ENCODE measurements around the gene FAM200B.

Gene FAM200B

GRCh38 chr4:15681067-15681371 is 608 bp upstream of the FAM200B start:
- Mint-ChIP-seq H3K36me3 (peaks cover 6% of the 10 kb centered on the region), H3K27me3 (peaks cover 2% of the 10 kb centered on the region), H3K4me3 (peak overlapping the region; percentile 98), H3K27ac (peak overlapping the region; percentile 99), H3K9me3 (no peaks in the 10 kb centered on the region), H3K4me1 (peaks cover 38% of the 10 kb centered on the region)

DNA sequence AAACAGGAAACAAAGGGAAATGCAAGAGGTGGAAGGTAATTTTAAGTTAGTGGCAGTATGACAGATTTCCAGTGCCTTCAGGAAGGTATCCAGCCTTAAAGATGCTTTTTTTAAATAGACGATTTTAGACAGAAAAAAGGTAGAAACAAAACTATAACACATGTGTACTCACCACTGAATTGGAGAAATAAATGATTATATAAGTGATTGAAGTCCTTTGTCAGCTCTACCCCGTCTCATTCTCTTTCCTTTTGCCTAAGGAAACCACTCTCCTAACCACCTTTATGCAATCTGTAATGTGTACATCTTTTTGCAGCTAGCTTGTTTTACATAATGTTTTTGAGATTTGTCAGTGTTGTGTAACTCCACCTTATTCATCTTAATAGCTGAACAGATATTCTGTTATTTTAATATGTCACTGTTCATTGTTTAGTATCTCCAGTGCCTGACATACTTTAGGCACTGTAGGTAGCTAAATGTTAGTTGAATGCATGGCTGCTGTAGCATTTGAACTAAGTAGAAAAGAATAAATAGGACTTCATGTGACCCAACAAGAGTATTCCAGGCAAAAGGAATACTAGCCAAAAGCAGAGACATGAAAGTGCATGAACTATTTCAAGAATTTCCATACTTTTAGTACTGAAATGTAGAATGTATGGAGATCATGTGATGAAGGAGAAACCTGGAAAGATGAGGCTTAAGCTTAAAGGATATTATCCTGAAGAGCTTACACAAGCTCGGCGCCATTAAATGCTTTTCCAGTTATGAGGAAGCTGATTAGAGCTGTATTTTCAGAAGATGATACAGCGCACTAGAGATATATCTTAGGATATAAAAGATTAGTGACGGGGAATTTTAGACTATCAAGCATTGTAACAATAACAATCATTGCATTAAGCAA is 865 bp downstream of the FAM200B start:
- Mint-ChIP-seq H3K27me3 (peaks cover 2% of the 10 kb centered on the region), H3K27ac (peak overlapping the region; percentile 99), H3K4me3 (peak overlapping the region; percentile 98), H3K4me1 (peaks cover 42% of the 10 kb centered on the region), H3K36me3 (peaks cover 10% of the 10 kb centered on the region), H3K9me3 (no peaks in the 10 kb centered on the region)

DNA sequence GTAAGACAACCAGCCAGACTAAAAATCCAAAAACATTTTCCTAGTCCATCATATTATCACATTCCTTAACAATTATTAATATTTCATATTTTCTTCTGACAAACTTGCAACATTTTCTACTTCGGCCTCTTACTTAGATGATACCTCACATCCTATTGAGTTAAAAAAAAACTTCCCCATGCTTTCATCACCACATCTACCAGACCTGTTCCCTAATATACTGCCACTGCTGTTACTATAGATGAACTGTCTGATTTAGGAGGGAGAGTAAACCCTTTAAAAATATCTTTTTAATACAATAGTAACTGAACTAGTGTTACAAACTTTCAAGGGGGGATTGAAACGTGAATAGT is 1.5 kb downstream of the FAM200B start:
- H3K4me3 Mint-ChIP-seq = peak overlapping the region; percentile 8

GRCh38 chr4:15684498-15684897 is 2.9 kb downstream of the FAM200B start:
- Mint-ChIP-seq H3K9me3 (no peaks in the 10 kb centered on the region), H3K27ac (no peak overlapping the region), H3K4me1 (peaks cover 42% of the 10 kb centered on the region), H3K36me3 (peaks cover 10% of the 10 kb centered on the region), H3K27me3 (no peaks in the 10 kb centered on the region), H3K4me3 (no peak overlapping the region)

More for the DNA sequence above, 1.5 kb downstream of the FAM200B start:
- no peaks in the 10 kb centered on the region for H3K9me3 Mint-ChIP-seq
- H3K4me1 Mint-ChIP-seq = peaks cover 42% of the 10 kb centered on the region
- H3K36me3 Mint-ChIP-seq = peaks cover 10% of the 10 kb centered on the region
- H3K27ac Mint-ChIP-seq = no peak overlapping the region
- peaks cover 2% of the 10 kb centered on the region for H3K27me3 Mint-ChIP-seq

DNA sequence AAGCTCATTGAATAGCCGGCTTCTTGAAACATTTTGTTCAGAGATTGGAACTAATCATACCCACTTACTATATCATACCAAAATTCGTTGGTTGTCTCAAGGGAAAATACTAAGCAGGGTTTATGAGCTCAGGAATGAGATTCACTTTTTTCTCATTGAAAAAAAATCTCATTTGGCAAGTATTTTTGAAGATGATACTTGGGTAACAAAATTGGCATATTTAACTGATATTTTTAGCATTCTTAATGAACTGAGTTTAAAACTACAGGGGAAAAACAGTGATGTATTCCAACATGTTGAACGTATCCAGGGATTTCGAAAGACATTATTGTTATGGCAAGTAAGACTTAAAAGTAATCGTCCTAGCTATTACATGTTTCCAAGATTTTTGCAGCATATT is 6.4 kb downstream of the FAM200B start:
- Mint-ChIP-seq H3K4me3 (no peak overlapping the region), H3K9me3 (no peaks in the 10 kb centered on the region), H3K36me3 (peaks cover 10% of the 10 kb centered on the region), H3K27ac (no peak overlapping the region), H3K4me1 (peaks cover 31% of the 10 kb centered on the region), H3K27me3 (no peaks in the 10 kb centered on the region)

DNA sequence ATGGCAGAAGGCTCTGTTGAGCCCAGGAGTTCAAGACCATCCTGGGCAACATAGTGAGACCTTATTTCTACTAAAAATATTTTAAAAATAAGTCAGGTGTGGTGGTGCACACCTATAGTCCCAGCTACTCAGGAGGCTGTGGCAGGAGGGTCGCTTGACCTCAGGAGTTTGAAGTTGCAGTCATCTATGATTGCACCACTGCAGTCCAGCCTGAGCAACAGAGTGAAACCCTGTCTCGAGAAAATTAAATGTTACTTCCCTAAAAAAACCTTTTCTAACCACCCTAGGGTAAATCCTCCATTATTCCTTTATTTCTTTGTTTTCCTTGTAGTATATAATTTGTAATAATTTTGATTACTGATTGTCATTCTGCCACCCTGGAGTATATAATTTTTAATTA is 7.9 kb downstream of the FAM200B start:
- H3K4me3 Mint-ChIP-seq = no peak overlapping the region
- no peak overlapping the region for H3K27ac Mint-ChIP-seq
- H3K27me3 Mint-ChIP-seq = no peaks in the 10 kb centered on the region
- H3K36me3 Mint-ChIP-seq = peaks cover 10% of the 10 kb centered on the region
- peaks cover 17% of the 10 kb centered on the region for H3K4me1 Mint-ChIP-seq
- H3K9me3 Mint-ChIP-seq = no peaks in the 10 kb centered on the region

DNA sequence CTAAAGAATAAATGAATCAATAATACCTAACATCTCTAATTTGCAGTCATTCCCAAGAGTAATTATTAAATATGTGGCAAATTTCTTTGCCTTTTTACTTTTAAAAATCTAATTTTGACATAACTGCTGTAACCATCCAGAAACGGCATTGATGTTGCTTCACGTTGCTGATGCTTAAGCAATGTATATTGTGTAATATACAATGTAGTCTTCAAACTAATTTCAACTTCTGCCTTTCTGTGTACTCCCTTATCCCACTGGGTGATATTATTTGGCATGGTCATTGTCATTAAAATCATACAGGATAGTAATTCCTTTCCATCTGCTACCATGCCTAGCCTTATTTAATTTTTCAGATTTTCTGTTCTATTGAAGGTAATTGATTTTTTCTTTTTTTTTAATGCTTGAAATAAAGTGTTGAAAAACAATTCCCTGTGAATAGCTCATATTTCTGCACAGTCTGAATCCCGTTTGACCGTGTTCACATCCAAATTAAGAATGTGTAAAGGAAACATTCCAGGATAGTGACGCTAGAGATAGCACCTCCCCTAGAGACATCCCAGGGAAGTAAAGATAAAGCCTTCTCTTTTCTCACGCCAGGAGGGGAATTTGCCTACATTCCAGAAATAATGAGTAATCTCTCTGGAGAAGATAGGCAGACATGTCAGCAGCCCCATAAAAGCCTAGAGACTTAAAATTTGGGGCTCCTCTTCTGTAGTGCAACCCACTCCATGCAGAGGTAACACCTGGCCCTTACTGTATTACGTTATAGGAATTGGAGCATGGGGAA is 8.6 kb downstream of the FAM200B start:
- no peaks in the 10 kb centered on the region for H3K9me3 Mint-ChIP-seq
- peaks cover 6% of the 10 kb centered on the region for H3K36me3 Mint-ChIP-seq
- H3K4me1 Mint-ChIP-seq = peaks cover 10% of the 10 kb centered on the region
- peak overlapping the region; percentile 41 for H3K27ac Mint-ChIP-seq
- no peaks in the 10 kb centered on the region for H3K27me3 Mint-ChIP-seq
- H3K4me3 Mint-ChIP-seq = no peak overlapping the region

GRCh38 chr4:15691346-15692135 is 9.9 kb downstream of the FAM200B start:
- H3K27me3 Mint-ChIP-seq = no peaks in the 10 kb centered on the region
- H3K4me3 Mint-ChIP-seq = no peak overlapping the region
- H3K9me3 Mint-ChIP-seq = no peaks in the 10 kb centered on the region
- no peaks in the 10 kb centered on the region for H3K4me1 Mint-ChIP-seq
- no peaks in the 10 kb centered on the region for H3K36me3 Mint-ChIP-seq
- no peak overlapping the region for H3K27ac Mint-ChIP-seq

DNA sequence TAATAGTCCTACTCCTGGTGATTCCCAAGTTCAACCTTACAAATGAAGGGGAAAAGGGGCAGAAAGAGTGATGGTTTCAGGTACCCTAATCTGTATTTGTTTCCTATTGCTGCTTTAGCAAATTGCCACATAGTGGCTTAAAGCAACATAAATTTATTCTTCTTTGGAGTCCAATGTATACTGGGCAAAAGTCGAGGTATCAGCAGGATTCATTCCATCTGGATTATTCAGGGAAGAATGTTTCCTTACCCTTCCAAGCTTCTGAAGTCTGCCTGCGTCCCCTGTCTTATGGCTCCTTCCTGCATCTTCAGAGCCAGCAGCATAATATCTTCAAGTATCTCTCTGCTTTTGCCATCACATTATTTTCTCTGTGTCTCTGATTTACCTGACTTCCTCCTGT is 11.0 kb downstream of the FAM200B start:
- Mint-ChIP-seq H3K27ac (peak overlapping the region; percentile 9), H3K27me3 (peaks cover 4% of the 10 kb centered on the region), H3K9me3 (no peaks in the 10 kb centered on the region), H3K4me1 (peaks cover 4% of the 10 kb centered on the region), H3K36me3 (no peaks in the 10 kb centered on the region), H3K4me3 (no peak overlapping the region)

GRCh38 chr4:15694431-15694830 is 12.8 kb downstream of the FAM200B start:
- H3K4me1 Mint-ChIP-seq = peaks cover 4% of the 10 kb centered on the region
- no peaks in the 10 kb centered on the region for H3K36me3 Mint-ChIP-seq
- no peak overlapping the region for H3K4me3 Mint-ChIP-seq
- H3K27me3 Mint-ChIP-seq = peaks cover 9% of the 10 kb centered on the region
- H3K27ac Mint-ChIP-seq = no peak overlapping the region
- H3K9me3 Mint-ChIP-seq = no peaks in the 10 kb centered on the region

DNA sequence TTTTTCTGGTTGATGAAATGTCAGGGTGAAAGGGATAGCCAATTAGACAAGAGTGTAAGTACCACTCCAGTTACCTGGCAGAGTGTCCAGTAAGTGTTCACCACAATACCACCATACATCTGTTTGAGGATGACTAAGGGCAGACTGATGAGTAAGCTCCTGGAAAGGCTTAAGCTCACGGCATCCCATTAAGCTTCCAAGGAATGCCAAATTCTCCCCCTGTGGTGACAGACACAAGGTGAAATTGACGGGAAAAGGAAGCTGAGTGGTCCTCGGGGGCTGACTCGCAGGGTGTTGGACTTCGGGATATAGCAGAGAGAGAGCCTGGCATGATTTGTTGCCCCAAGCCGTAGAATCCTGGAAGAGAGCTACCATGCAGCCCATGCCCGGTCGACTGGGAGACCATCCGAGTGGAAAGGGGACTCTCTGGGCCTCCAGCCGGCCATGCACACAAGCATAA is 13.6 kb downstream of the FAM200B start:
- Mint-ChIP-seq H3K36me3 (no peaks in the 10 kb centered on the region), H3K27ac (no peak overlapping the region), H3K4me3 (no peak overlapping the region), H3K27me3 (peaks cover 9% of the 10 kb centered on the region), H3K9me3 (no peaks in the 10 kb centered on the region), H3K4me1 (peaks cover 4% of the 10 kb centered on the region)

DNA sequence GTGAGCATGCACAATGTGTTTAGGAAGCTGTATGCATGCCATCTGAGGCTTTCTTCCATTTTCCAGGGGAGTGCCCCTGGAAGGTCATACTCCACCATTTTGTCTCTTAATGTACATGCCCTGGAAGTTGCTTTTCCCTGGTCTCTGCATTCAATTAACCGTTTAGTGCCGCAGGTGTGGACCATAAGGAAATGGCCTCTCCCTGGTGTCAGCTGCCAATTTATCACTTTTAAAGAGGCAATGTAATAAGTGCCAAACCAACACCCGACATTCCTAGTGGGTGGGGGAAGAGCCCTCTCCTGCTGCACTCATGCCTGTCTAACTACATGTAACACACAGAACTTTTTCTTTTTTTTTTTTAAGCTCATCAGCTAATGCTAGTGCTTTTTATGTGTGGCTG is 14.1 kb downstream of the FAM200B start:
- peaks cover 9% of the 10 kb centered on the region for H3K27me3 Mint-ChIP-seq

DNA sequence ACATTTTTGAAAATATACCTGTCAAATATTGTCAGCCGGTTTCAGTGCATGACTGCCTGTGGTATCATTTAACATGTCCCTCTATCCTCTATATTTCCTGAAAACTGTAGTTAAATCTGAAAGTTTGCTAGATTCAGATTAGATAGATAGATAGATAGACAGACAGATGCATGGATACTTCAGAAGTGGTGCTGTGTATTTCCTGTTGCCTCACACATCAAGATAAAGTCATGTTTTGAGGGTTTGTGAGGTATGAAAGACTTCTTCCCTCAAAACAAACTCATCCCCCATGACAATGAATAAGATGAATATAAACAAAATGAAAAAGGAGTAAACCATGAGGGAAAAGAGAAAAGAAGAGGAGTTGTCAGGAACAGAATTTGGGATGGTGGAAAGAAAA is 15.2 kb downstream of the FAM200B start:
- peaks cover 4% of the 10 kb centered on the region for H3K4me1 Mint-ChIP-seq
- H3K36me3 Mint-ChIP-seq = no peaks in the 10 kb centered on the region
- peaks cover 9% of the 10 kb centered on the region for H3K27me3 Mint-ChIP-seq
- no peak overlapping the region for H3K27ac Mint-ChIP-seq
- H3K9me3 Mint-ChIP-seq = no peaks in the 10 kb centered on the region
- no peak overlapping the region for H3K4me3 Mint-ChIP-seq

More for the DNA sequence above, 14.1 kb downstream of the FAM200B start:
- Mint-ChIP-seq H3K27ac (no peak overlapping the region), H3K4me1 (peaks cover 4% of the 10 kb centered on the region), H3K9me3 (no peaks in the 10 kb centered on the region), H3K36me3 (no peaks in the 10 kb centered on the region), H3K4me3 (no peak overlapping the region)

DNA sequence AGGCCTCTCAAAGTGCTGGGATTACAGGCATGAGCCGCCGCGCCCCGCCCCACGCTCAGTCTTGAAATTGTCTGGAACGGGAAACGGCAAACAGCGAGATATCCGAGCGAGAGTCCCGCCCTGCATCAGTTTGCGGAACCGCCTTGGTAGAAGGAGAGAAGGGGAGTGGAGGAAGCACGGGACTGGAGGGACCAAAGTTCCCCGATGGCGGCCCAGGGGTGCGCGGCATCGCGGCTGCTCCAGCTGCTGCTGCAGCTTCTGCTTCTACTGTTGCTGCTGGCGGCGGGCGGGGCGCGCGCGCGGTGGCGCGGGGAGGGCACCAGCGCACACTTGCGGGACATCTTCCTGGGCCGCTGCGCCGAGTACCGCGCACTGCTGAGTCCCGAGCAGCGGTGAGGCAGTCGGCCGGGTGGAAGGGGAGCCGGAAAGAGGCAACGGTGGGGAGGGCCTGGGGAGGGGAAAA is 21.3 kb downstream of the FAM200B start, which contains the start of gene BST1:
TSS of gene BST1 (plus strand) at position 125 of the 463 bp plus-strand sequence. CDS start at position 205, 80 bp downstream.
- Mint-ChIP-seq H3K36me3 (no peaks in the 10 kb centered on the region), H3K4me3 (peak within 1 kb of the TSS; percentile 93), H3K9me3 (no peaks in the 10 kb centered on the region), H3K27me3 (peaks cover 5% of the 10 kb centered on the region), H3K27ac (peak within 1 kb of the TSS; percentile 43), H3K4me1 (peaks cover 8% of the 10 kb centered on the region)

- H3K4me1 Mint-ChIP-seq = peaks cover 8% of the 10 kb centered on the region
- H3K36me3 Mint-ChIP-seq = no peaks in the 10 kb centered on the region
- H3K9me3 Mint-ChIP-seq = no peaks in the 10 kb centered on the region
- H3K4me3 Mint-ChIP-seq = peak overlapping the region; percentile 93
- H3K27me3 Mint-ChIP-seq = peaks cover 5% of the 10 kb centered on the region
- no peak overlapping the region for H3K27ac Mint-ChIP-seq
Observed at GRCh38 chr4:15703439-15703838, 21.8 kb downstream of the FAM200B start.
